ENCODE data around the gene MBTPS1. TPM values are rescaled to one million over a fixed set of nuclear protein-coding genes. Genes with fewer than 3 reads are reported as not detected.

The MBTPS1 gene
- polyA plus RNA-seq, 2 of the 4 experiments (the other 2 are of a cell fraction): 50.3 to 88.4 TPM

GRCh38 chr16:84021488-84021887 is 95.3 kb downstream of the MBTPS1 start:
- 59% methylated on average over 5 of the region's 5 CpGs for WGBS (ENCODE audit: missing lambda C conversion rate)
- no peak overlapping the region for H3K27ac ChIP-seq

GRCh38 chr16:84020353-84020752 is 96.4 kb downstream of the MBTPS1 start:
- Histone ChIP-seq H3K4me2 (no peak overlapping the region), H3K4me3 (no peak overlapping the region), H3K4me1 (no peaks in the 10 kb centered on the region), H3K9me3 (peaks cover 27% of the 10 kb centered on the region), H3K27ac (no peak overlapping the region)
- 52% methylated on average over 9 of the region's 9 CpGs for WGBS (ENCODE audit: missing lambda C conversion rate)
- no peak for TF ChIP-seq EHF (CRISPR knock-in tag; IDR thresholded peaks at IDR 0.05)
- no peak for TF ChIP-seq MYC (IDR thresholded peaks at IDR 0.05; ENCODE audit: borderline replicate concordance, low read length)
- TF ChIP-seq USF2 (IDR thresholded peaks at IDR 0.05): no peak
- no peak for TF ChIP-seq CBX2 (IDR thresholded peaks at IDR 0.05; ENCODE audit: borderline replicate concordance, low read depth)
- no peak for TF ChIP-seq EP300 (IDR thresholded peaks at IDR 0.05)
- TF ChIP-seq ESRRA (IDR thresholded peaks at IDR 0.05; ENCODE audit: borderline replicate concordance, low read length): no peak
- TF ChIP-seq PHF8 (IDR thresholded peaks at IDR 0.05; ENCODE audit: borderline replicate concordance, low read depth): no peak
- TF ChIP-seq HES2 (IDR thresholded peaks at IDR 0.05): no peak
- TF ChIP-seq FOSB (CRISPR knock-in tag; IDR thresholded peaks at IDR 0.05): no peak
- no peak for TF ChIP-seq ELK1 (IDR thresholded peaks at IDR 0.05; ENCODE audit: low read depth, low read length)
- FAIRE-seq (no peak), ATAC-seq (no peak), DNase-seq (ENCODE audit: low read depth in 1 of 2, low spot score in 1 of 2) (no peak)
- ChIA-PET POLR2A (no interaction called here), CTCF (interaction anchor here (1.1 to 1.3 kb wide), 2 partner anchors 43 to 64 kb away, joined by 3 to 5 read pairs; no protein-coding TSS in a partner anchor)

More at GRCh38 chr16:84021488-84021887, 95.3 kb downstream of the MBTPS1 start:
- POLR2A ChIA-PET: no interaction called here
- ATAC-seq (no peak), FAIRE-seq (no peak), DNase-seq (ENCODE audit: low read depth in 1 of 2, low spot score in 1 of 2) (no peak)
- CTCF ChIA-PET: interaction anchor here (1.2 to 1.4 kb wide), 2 partner anchors 23 to 27 kb away, joined by 3 to 6 read pairs; no protein-coding TSS in a partner anchor
- Histone ChIP-seq H3K9me3 (peaks cover 27% of the 10 kb centered on the region), H3K4me1 (no peaks in the 10 kb centered on the region), H3K4me2 (no peak overlapping the region), H3K4me3 (no peak overlapping the region)
- TF ChIP-seq CBX8 (IDR thresholded peaks at IDR 0.05) (no peak), NPAS2 (CRISPR knock-in tag; IDR thresholded peaks at IDR 0.05; ENCODE audit: borderline replicate concordance) (no peak), HEYL (CRISPR knock-in tag; IDR thresholded peaks at IDR 0.05) (no peak), SREBF2 (IDR thresholded peaks at IDR 0.05) (no peak), FOSL2 (IDR thresholded peaks at IDR 0.05) (no peak), FOSL2 (CRISPR knock-in tag; IDR thresholded peaks at IDR 0.05) (no peak), USF2 (IDR thresholded peaks at IDR 0.05) (no peak), HMGXB4 (CRISPR knock-in tag; IDR thresholded peaks at IDR 0.05; ENCODE audit: borderline replicate concordance) (no peak), MYC (IDR thresholded peaks at IDR 0.05; ENCODE audit: borderline replicate concordance, low read length) (no peak), JUN (IDR thresholded peaks at IDR 0.05) (no peak), ATOH8 (CRISPR knock-in tag; IDR thresholded peaks at IDR 0.05; ENCODE audit: low read depth) (no peak), RCOR1 (IDR thresholded peaks at IDR 0.05; ENCODE audit: low read depth, low read length) (no peak), SMC3 (IDR thresholded peaks at IDR 0.05) (no peak), E2F6 (IDR thresholded peaks at IDR 0.05; ENCODE audit: borderline replicate concordance, low read depth) (no peak), KDM1A (IDR thresholded peaks at IDR 0.05; ENCODE audit: low read depth) (no peak), RAD21 (conservative IDR thresholded peaks at IDR 0.05 in 1 of 2, IDR thresholded peaks at IDR 0.05 in 1 of 2) (no peak), ZSCAN20 (CRISPR knock-in tag; IDR thresholded peaks at IDR 0.05) (no peak), BHLHE40 (IDR thresholded peaks at IDR 0.05; ENCODE audit: low read depth, low read length) (no peak), GATA3 (IDR thresholded peaks at IDR 0.05; ENCODE audit: borderline replicate concordance) (no peak), HDAC2 (IDR thresholded peaks at IDR 0.05) (no peak), CBX2 (IDR thresholded peaks at IDR 0.05; ENCODE audit: borderline replicate concordance, low read depth) (no peak)
